GM19193 (cell line): ENCODE data around the gene CELF2.

Experiments used
- POLR2A ChIP-seq: IDR thresholded peaks from 4 replicates; pipeline ENCODE4 v1.6.1; 2011; ENCODE audit not compliant: insufficient read depth, insufficient read length; ENCODE audit errors: extremely low read depth

The CELF2 gene

DNA sequence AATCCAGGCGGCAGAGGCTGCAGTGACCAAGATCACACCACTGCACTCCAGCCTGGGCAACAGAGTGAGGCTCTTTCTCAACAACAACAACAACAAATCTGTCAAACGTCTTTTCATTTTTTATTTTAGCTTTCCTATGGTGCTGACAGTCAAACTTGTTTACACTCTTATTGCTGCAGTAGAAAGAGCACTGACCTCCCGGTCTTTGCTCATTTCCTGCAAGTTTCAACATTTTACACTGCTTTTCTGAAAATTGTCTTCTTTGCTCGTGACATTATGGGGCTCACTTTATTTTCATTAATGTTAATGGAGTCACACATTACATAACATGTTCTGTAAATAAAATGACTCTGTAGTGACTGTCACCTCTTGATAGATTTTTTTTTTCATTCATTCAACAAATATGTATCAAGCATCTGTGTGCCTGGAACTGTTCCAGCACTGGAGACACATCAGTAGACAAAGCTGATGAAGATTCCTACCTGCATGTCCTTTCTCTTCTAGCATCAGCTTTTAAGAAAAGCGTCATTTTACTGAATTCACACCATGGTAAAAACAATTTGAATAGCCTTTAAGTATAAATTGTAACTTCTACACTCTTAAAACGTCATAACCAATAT lies 277.3 kb downstream of the CELF2 start:
- TF ChIP-seq POLR2A, result no peak

GRCh38 chr10:11295492-11295891 lies 277.8 kb downstream of the CELF2 start:
- no peak for TF ChIP-seq POLR2A

GRCh38 chr10:11297136-11297535 lies 279.5 kb downstream of the CELF2 start:
- no peak for TF ChIP-seq POLR2A

- TF ChIP-seq POLR2A, result no peak
Measured at GRCh38 chr10:11298116-11298515, 280.4 kb downstream of the CELF2 start.

DNA sequence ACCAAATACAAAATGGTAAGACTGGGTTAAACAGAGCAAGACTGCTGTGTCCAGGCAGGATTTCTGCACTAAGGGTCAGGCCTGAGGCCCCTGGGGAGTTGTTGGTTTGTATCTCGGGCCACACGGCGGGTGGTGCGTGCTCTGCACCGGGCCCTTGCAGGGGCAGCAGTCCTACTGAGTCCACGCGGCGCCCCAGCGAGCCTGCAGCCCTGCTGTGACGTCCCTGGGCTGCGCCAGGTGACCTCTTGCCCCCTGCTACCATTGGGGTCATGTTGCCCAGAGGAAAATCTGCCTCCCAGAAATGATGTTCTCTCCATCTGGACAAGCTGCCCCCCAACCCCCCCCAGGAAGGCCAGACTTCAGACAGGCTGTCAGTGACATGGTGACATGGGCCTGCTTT lies 281.5 kb downstream of the CELF2 start:
- no peak for TF ChIP-seq POLR2A

DNA sequence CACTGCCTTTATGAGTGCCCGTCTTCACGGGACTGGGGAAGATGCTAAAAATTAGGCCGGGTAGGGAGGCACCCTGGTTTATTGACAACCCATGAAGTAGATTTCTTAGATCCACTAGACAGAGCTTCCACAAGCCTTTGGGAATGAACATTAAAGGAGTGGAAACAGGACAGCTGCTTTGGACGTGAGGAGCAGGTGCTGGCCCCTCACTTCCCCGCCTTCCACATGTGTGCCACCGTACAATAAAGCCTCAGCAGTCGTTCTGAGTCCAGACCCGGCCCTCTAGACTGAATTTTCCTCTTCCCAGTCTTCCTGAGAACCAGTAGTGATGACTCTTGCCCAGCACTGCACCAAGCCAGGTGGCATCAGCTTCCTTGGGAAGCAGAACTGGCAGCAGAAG lies 282.4 kb downstream of the CELF2 start:
- TF ChIP-seq POLR2A, result no peak

DNA sequence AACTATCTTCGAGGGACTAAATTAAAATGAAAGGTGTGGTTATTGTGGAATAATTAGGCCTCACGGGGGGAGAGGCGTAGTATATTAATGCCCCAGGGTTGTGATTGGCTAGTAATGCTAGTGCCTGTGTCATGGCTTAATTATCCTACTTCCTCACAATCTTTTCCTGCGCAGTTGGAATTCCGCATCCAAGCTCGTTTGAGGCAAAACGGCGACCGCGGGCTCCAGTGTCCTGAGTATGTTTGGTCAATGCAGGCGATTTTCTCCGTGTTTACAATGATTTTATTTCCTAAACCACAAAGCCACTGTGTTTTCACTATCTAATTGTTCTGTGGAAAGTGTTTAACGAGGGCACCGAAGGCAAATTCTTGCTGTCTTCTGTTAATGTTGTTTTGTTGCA lies 282.9 kb downstream of the CELF2 start:
- no peak for TF ChIP-seq POLR2A

DNA sequence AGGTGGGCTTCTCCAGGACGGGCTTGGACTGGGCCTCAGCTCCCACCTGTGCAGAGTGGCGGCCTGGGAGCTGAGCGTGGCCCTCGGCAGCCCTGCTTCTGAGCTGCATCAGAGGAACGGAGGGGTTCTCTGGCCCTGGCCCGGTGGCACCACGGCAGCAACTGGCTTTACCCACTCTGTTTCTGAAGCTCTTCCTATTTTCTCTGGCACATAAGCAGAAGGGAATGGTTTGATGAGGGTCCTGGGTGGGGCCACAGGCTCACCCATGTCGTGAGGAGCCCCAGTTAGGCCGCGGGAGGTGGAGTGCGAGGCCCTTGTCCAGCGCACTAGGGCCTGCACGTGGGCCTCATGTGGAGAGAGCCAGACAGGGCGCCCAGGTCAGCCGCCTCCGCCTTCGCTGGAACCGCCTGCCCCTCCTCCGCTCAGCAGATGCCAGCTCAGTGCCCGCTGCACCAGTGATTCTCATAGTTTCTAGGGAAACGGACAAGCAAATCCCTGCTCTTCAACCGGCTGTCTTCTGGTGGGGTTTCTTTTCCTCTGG lies 284.0 kb downstream of the CELF2 start:
- TF ChIP-seq POLR2A, result no peak

- TF ChIP-seq POLR2A, result no peak
Measured at GRCh38 chr10:11302181-11302580, 284.5 kb downstream of the CELF2 start.

GRCh38 chr10:11303361-11304170 lies 285.9 kb downstream of the CELF2 start:
- TF ChIP-seq POLR2A, result peak; percentile 26

- TF ChIP-seq POLR2A, result no peak
Measured at GRCh38 chr10:11304906-11305585, 287.4 kb downstream of the CELF2 start.

- no peak for TF ChIP-seq POLR2A
Measured at GRCh38 chr10:11305825-11306593, 288.3 kb downstream of the CELF2 start.

- TF ChIP-seq POLR2A, result no peak
Measured at GRCh38 chr10:11307004-11307403, 289.3 kb downstream of the CELF2 start.

DNA sequence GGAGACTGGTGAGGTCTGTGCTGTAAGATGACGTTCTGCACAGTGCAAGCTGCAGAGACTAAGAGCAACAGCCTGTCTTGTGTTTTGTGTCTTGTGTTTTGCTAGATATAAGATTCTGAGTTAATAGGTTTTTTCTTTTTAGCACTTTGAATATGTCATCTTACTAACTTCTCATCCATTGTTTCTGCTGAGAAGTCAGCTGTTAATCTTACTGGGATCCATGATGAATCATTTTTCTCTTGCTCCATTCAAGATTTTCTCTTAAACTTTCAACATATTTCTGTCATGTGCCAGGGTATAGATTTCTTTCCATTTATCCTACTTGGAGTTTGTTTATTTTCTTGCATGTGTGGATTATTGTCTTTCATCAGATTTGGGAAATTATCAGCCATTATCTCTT lies 290.3 kb downstream of the CELF2 start:
- TF ChIP-seq POLR2A, result no peak

GRCh38 chr10:11311027-11311426 lies 293.4 kb downstream of the CELF2 start:
- TF ChIP-seq POLR2A, result no peak

DNA sequence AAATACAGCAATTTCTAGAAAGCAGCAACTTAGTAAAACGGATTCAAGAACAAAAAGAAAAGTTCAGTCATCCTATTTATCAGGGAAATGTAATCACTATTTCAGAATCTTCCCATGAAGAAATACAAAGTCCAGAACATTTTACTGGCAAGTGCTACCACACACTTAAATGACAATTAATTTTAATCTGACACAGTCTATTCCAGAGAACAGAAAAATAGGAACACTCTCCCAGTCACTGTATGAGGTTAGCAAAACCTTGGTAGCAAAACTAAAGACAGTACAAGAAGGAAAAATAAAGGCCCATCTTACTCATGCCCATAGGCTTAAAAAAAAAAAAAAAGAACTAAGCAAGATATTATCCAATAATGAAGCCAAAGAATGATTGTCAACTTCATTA lies 295.8 kb downstream of the CELF2 start:
- TF ChIP-seq POLR2A, result no peak
